NCI-H128 (cell line): Measurements from ENCODE around the gene RABL6.
"Not testable (repeated sequence)": the region's sequence is repeated elsewhere in the genome, so short reads cannot be mapped to it uniquely, and the experiment has no call there.

Experiments used
- DNase-seq: peaks from one replicate; lab custom pipeline; 2025; ENCODE audit not compliant: unreplicated experiment; lab: John Stamatoyannopoulos, UW

Gene RABL6

GRCh38 chr9:136794281-136794999, 13.3 kb upstream of the RABL6 start:
- DNase-seq = no peak

- DNase-seq = no peak
These were observed 12.8 kb upstream of the RABL6 start for GRCh38 chr9:136795000-136795348.

GRCh38 chr9:136796238-136796774, 11.4 kb upstream of the RABL6 start, which contains the start of gene CCDC183:
Gene CCDC183, plus strand, starts transcription at chr9:136796338. Its CDS starts 60 bp downstream, at chr9:136796398.
- no peak for DNase-seq

GRCh38 chr9:136796775-136797347, 10.9 kb upstream of the RABL6 start:
- DNase-seq = not testable (repeated sequence)

GRCh38 chr9:136798708-136799078, 9.1 kb upstream of the RABL6 start:
- DNase-seq = no peak

- DNase-seq = no peak
These were observed 8.5 kb upstream of the RABL6 start for GRCh38 chr9:136799079-136799853.

GRCh38 chr9:136799854-136800657, 7.7 kb upstream of the RABL6 start:
- peak; percentile 77 for DNase-seq

GRCh38 chr9:136802321-136802720, 5.4 kb upstream of the RABL6 start:
- no peak for DNase-seq

- DNase-seq = not testable (repeated sequence)
These were observed 4.7 kb upstream of the RABL6 start for GRCh38 chr9:136803009-136803550.

GRCh38 chr9:136803551-136804508, 3.9 kb upstream of the RABL6 start:
- DNase-seq = no peak

GRCh38 chr9:136804509-136805206, 3.1 kb upstream of the RABL6 start:
- DNase-seq = no peak

GRCh38 chr9:136805207-136805740, 2.5 kb upstream of the RABL6 start:
- DNase-seq = no peak

GRCh38 chr9:136806067-136806466, 1.7 kb upstream of the RABL6 start:
- no peak for DNase-seq

- no peak for DNase-seq
These were observed 1.0 kb upstream of the RABL6 start for GRCh38 chr9:136806631-136807201.

GRCh38 chr9:136808075-136808805, 492 bp downstream of the RABL6 start:
- no peak for DNase-seq

- no peak for DNase-seq
These were observed 1.0 kb downstream of the RABL6 start for GRCh38 chr9:136808806-136809158.

GRCh38 chr9:136814725-136815421, 7.1 kb downstream of the RABL6 start:
- DNase-seq = no peak
